ENCODE results near the gene OSBPL7. TPM values are rescaled to one million over a fixed set of nuclear protein-coding genes. Genes with fewer than 3 reads are reported as not detected.

OSBPL7 gene
- total RNA-seq, 4 donors from 2014 or later: 0.89 to 4.6 (median 1.6) TPM

DNA sequence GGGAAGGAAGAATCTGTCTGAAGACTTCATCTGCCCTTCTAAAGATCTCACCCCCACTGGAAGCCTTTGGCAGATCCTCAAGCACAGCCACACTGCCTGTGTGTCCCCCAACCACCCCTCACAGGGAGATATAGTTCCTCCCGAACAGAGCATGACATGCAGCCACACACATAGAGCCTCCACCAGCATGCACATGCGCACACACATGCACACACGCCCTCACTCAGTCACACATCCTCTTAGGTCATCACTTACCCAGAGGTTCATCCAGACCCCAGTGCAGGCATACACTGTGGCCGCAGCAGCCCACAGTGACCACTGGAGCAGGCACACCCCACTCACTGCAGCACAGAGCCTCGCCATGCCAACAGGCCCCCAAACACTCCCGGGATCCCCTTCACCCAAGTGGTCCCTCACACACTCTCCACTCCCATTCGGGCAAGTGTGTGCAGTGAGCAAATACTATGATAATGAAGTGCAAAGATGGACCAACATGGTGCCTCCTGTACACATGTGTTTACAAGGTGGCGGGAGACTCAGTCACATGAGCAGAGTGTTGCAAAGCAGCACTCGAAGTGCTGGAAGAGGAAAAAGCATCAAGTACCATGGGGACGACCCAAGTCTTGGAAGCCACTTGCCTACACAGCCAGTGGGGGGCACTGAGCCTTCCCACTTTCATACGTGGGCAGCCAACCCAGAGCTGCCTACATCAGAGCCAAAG, 46.4 kb upstream of the OSBPL7 start:
- ATAC-seq (no peak), DNase-seq (no peak)
- intact Hi-C loops (cut with DNase I; ENCODE audit: low total_unique reads) (no loop called here), in situ Hi-C loops (cut with MboI; ENCODE audit: low sequenced_read_pairs in 4 of 4) (no loop called here)
- Histone ChIP-seq H3K27me3 (peaks cover 44 to 71% (median 50%) of the 10 kb centered on the region in 3 donors), H3K9me3 (no peaks in the 10 kb centered on the region), H3K4me1 (no peaks in the 10 kb centered on the region), H3K4me3 (no peak overlapping the region), H3K36me3 (no peaks in the 10 kb centered on the region), H3K27ac (no peak overlapping the region)
- TF ChIP-seq, protein P1, sequence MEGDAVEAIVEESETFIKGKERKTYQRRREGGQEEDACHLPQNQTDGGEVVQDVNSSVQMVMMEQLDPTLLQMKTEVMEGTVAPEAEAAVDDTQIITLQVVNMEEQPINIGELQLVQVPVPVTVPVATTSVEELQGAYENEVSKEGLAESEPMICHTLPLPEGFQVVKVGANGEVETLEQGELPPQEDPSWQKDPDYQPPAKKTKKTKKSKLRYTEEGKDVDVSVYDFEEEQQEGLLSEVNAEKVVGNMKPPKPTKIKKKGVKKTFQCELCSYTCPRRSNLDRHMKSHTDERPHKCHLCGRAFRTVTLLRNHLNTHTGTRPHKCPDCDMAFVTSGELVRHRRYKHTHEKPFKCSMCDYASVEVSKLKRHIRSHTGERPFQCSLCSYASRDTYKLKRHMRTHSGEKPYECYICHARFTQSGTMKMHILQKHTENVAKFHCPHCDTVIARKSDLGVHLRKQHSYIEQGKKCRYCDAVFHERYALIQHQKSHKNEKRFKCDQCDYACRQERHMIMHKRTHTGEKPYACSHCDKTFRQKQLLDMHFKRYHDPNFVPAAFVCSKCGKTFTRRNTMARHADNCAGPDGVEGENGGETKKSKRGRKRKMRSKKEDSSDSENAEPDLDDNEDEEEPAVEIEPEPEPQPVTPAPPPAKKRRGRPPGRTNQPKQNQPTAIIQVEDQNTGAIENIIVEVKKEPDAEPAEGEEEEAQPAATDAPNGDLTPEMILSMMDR (IDR thresholded peaks at IDR 0.05 in 4 of 5, conservative IDR thresholded peaks at IDR 0.05 in 1 of 5): no peak
- TF ChIP-seq POLR2A (IDR thresholded peaks at IDR 0.05): no peak

GRCh38 chr17:47866941-47867340, 45.3 kb upstream of the OSBPL7 start:
- intact Hi-C loops (cut with DNase I; ENCODE audit: low total_unique reads) (no loop called here), in situ Hi-C loops (cut with MboI; ENCODE audit: low sequenced_read_pairs in 4 of 4) (no loop called here)
- TF ChIP-seq POLR2A (IDR thresholded peaks at IDR 0.05): no peak
- TF ChIP-seq, protein P1 (IDR thresholded peaks at IDR 0.05 in 4 of 5, conservative IDR thresholded peaks at IDR 0.05 in 1 of 5): no peak
- Histone ChIP-seq H3K4me3 (no peak overlapping the region), H3K27me3 (peaks cover 33 to 61% (median 39%) of the 10 kb centered on the region in 3 donors), H3K27ac (no peak overlapping the region), H3K9me3 (no peaks in the 10 kb centered on the region), H3K36me3 (no peaks in the 10 kb centered on the region), H3K4me1 (no peaks in the 10 kb centered on the region)
- DNase-seq: no peak
- no peak for ATAC-seq

DNA sequence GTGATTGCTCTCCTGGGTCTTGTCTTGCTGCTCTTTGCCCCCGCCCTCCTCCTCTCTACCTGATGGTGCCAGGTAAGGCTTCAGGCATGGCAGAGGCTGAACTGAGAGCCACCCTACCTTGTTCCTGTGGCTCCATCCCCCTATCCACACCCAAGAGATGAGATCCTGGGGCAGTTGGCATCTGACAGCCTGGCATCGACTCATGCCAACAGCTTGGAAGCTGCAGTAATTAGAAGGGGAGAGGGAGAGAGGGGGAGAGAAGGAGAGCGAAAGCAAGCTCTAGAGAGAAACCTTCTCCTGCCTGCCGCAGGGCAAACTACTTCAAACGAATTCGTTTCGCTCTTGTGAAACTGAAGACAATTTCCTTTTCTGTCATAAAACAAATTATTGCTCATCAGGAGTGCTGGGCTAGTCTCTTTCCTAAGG, 43.2 kb upstream of the OSBPL7 start:
- Histone ChIP-seq H3K4me1 (no peaks in the 10 kb centered on the region), H3K9me3 (no peaks in the 10 kb centered on the region), H3K36me3 (no peaks in the 10 kb centered on the region), H3K27me3 (peaks cover 24 to 43% (median 28%) of the 10 kb centered on the region in 3 donors), H3K27ac (no peak overlapping the region), H3K4me3 (no peak overlapping the region)
- ATAC-seq (no peak), DNase-seq (no peak)
- intact Hi-C loops (cut with DNase I; ENCODE audit: low total_unique reads): no loop called here
- no peak for TF ChIP-seq POLR2A (IDR thresholded peaks at IDR 0.05)
- TF ChIP-seq, protein P1 (IDR thresholded peaks at IDR 0.05 in 4 of 5, conservative IDR thresholded peaks at IDR 0.05 in 1 of 5): no peak
- in situ Hi-C loops (cut with MboI; ENCODE audit: low sequenced_read_pairs in 4 of 4): no loop called here

DNA sequence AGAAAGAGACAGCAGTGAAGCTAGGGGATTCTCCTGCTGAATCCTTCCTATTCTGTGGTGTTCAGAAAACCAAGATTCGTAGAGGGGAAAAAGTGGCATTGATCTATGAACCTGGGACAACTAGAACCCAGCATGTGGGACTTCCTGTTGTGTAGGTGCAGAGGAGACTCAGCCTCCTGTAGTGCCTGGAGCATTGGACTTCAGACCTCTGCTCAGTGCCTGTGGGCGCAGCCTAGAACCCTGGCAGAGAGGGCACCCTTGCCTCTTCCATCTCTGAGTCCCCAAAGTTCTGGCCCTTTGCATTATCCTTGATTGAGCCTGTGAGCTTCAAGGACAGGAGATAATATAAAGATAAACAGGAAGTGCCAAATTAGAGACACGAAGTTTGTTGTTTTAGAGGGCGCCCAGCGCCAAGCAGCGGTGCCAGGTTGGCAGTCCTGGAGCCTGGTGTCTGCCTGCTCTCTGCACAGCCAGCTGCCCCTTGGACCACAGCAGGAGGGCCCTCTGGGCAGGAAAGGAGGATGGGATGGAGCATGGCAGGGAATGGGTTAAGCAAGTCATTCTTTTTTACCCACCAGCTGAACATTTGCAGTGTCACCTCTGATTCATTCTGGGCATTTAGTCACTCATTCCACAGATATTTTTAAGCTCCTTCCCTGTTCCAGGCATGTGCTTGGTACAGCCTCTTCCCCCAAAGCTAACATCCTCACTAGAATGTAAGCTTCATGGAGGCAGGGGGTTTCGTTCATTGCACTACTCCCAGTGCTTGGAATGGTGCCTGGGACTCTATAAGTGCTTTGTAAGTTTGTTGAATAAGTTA, 41.2 kb upstream of the OSBPL7 start:
- Histone ChIP-seq H3K4me3 (no peak overlapping the region), H3K27ac (no peak overlapping the region), H3K9me3 (no peaks in the 10 kb centered on the region), H3K4me1 (no peaks in the 10 kb centered on the region), H3K27me3 (peaks cover 13 to 34% (median 19%) of the 10 kb centered on the region in 3 donors), H3K36me3 (no peaks in the 10 kb centered on the region)
- ATAC-seq (no peak), DNase-seq (no peak)
- in situ Hi-C loops (cut with MboI; ENCODE audit: low sequenced_read_pairs in 4 of 4): no loop called here
- intact Hi-C loops (cut with DNase I; ENCODE audit: low total_unique reads): no loop called here
- TF ChIP-seq, protein P1 (IDR thresholded peaks at IDR 0.05 in 4 of 5, conservative IDR thresholded peaks at IDR 0.05 in 1 of 5): no peak
- no peak for TF ChIP-seq POLR2A (IDR thresholded peaks at IDR 0.05)
